K562 (cell line): Measurements from ENCODE around the gene HDHD5. TPM values are rescaled to one million over a fixed set of nuclear protein-coding genes. Genes with fewer than 3 reads are reported as not detected.

ENCODE experiments used
- ATAC-seq: fragments of 200-7000 bp; cut with Tn5 transposase; 3 replicates; pipeline ENCODE4 v1.9.1; 2020; ENCODE audit warnings: moderate library complexity
- BruUV-seq: library from RNA; stranded (reverse); fragments of 400-500 nt; replicated peaks from 2 replicates; lab custom pipeline; 2021; lab: Mats Ljungman, UMichigan
- CTCF ChIA-PET: fragments of 300-600 bp; formaldehyde crosslinking; extraction: SDS; loops from one replicate; lab custom pipeline; 2021; ENCODE audit warnings: low intra/inter-chr PET ratio; lab: Yijun Ruan, JAX
- POLR2A ChIA-PET: fragments of 300-600, 350-650 bp; sonication (Branson Sonifier 250); formaldehyde crosslinking; extraction: SDS; loops from one replicate; lab custom pipeline; 2021; ENCODE audit warnings: antibody characterized with exemption, inconsistent platforms; lab: Yijun Ruan, JAX
- DNase-seq, 4 experiments: peaks; one replicate each; pipeline versions ENCODE4 v3.0.0 to v3.0.0-alpha.2; 2011 to 2018; ENCODE audit warnings: low spot score in 3 of 4, mixed read lengths in 3 of 4; ENCODE audit errors: extremely low read depth in 1 of 4
- FAIRE-seq: peaks from 2 replicates; lab custom pipeline; 2011; peaks lifted over from hg19 to GRCh38; lab: Jason Lieb, UNC
- H2AFZ ChIP-seq: 2 replicates; pipeline ENCODE4 v1.6.0; 2011; ENCODE audit warnings: low read depth, low read length, control low read depth, inconsistent platforms
- H3K27ac ChIP-seq: fragments of 200-600 bp; 3 replicates; pipeline ENCODE4 v1.8.0; 2011; ENCODE audit warnings: low read depth, mild to moderate bottlenecking, control low read depth, inconsistent platforms, low read length, moderate library complexity, mixed read lengths; ENCODE audit errors: extremely low read depth
- H3K27me3 ChIP-seq, 2 experiments: fragments of 300-600 bp in 1 of 2; 2 replicates in 1 of 2; 3 replicates in 1 of 2; pipeline versions ENCODE4 v1.6.0 to v1.8.0; 2011; ENCODE audit warnings: inconsistent platforms in 2 of 2, low read length in 2 of 2, mild to moderate bottlenecking in 1 of 2, mixed read lengths in 1 of 2, moderate library complexity in 1 of 2; ENCODE audit not compliant: control insufficient read depth in 2 of 2, insufficient read depth in 2 of 2
- H3K36me3 ChIP-seq: fragments of 300-600 bp; 3 replicates; pipeline ENCODE4 v1.8.0; 2011; ENCODE audit warnings: mild to moderate bottlenecking, low read length, inconsistent platforms; ENCODE audit not compliant: control insufficient read depth, insufficient read depth
- H3K4me1 ChIP-seq, 2 experiments: fragments of 200-600 bp in 1 of 2; replicated peaks in 1 of 2; 2 replicates in 1 of 2; 3 replicates in 1 of 2; pipeline versions ENCODE4 v1.5.1 to v1.8.0; 2011; ENCODE audit warnings: inconsistent platforms in 2 of 2, low read length in 2 of 2, mild to moderate bottlenecking in 1 of 2, mixed read lengths in 1 of 2, moderate library complexity in 1 of 2; ENCODE audit not compliant: control insufficient read depth in 2 of 2, insufficient read depth in 2 of 2
- H3K4me2 ChIP-seq: 2 replicates; pipeline ENCODE4 v1.6.1; 2011; ENCODE audit warnings: low read length, control low read depth, inconsistent platforms, mixed read lengths; ENCODE audit not compliant: insufficient read depth
- H3K4me3 ChIP-seq: fragments of 200-600 bp; sonication (generic), shearing (Covaris generic); 2 replicates; pipeline ENCODE4 v1.5.1; 2016; ENCODE audit warnings: control low read depth, inconsistent platforms
- H3K79me2 ChIP-seq: fragments of 200-600 bp; 3 replicates; pipeline ENCODE4 v1.8.0; 2011; ENCODE audit warnings: low read length, inconsistent platforms; ENCODE audit not compliant: control insufficient read depth, insufficient read depth
- H3K9ac ChIP-seq, 2 experiments: 2 replicates each; pipeline versions ENCODE4 v1.6.0 to v1.6.1; 2011; ENCODE audit warnings: low read depth in 2 of 2, low read length in 2 of 2, control low read depth in 1 of 2, inconsistent platforms in 1 of 2, mild to moderate bottlenecking in 1 of 2, mixed read lengths in 1 of 2; ENCODE audit not compliant: insufficient read depth in 1 of 2
- H3K9me1 ChIP-seq: one replicate; pipeline ENCODE4 v1.6.0; 2011; ENCODE audit warnings: inconsistent platforms, mild to moderate bottlenecking, low read length, moderate library complexity; ENCODE audit not compliant: control insufficient read depth, insufficient read depth
- H3K9me3 ChIP-seq: replicated peaks from 2 replicates; pipeline ENCODE4 v1.5.1; 2011; ENCODE audit warnings: low read depth, low read length, inconsistent platforms; ENCODE audit not compliant: control insufficient read depth, insufficient read depth
- H4K20me1 ChIP-seq: replicated peaks from 2 replicates; pipeline ENCODE4 v1.6.1; 2011; ENCODE audit warnings: low read length, inconsistent platforms, mixed read lengths; ENCODE audit not compliant: control insufficient read depth, insufficient read depth
- ADNP ChIP-seq: fragments of 200-800 bp; sonication (Bioruptor generic); IDR thresholded peaks from 2 replicates; pipeline ENCODE4 v1.6.1; 2016; ENCODE audit warnings: missing genetic modification characterization, missing compliant biosample characterization
- BHLHE40 ChIP-seq: IDR thresholded peaks from 2 replicates; pipeline ENCODE4 v1.6.1; 2011; ENCODE audit warnings: low read length, improper control_type of control experiment
- FOS ChIP-seq: IDR thresholded peaks from 3 replicates; pipeline ENCODE4 v1.6.1; 2011; ENCODE audit not compliant: insufficient read length; ENCODE audit errors: extremely low read depth
- GATAD2B ChIP-seq: fragments of 450-650 bp; IDR thresholded peaks from 2 replicates; pipeline ENCODE4 v1.6.1; 2017; ENCODE audit warnings: mild to moderate bottlenecking, borderline replicate concordance
- GTF2B ChIP-seq: IDR thresholded peaks from 2 replicates; pipeline ENCODE4 v1.6.1; 2011; ENCODE audit not compliant: insufficient read length; ENCODE audit errors: extremely low read depth
- GTF2F1 ChIP-seq: IDR thresholded peaks from 2 replicates; pipeline ENCODE4 v1.6.1; 2011; ENCODE audit warnings: low read depth, low read length, improper control_type of control experiment
- HCFC1 ChIP-seq: IDR thresholded peaks from 2 replicates; pipeline ENCODE4 v1.6.1; 2012; ENCODE audit warnings: low read depth, low read length, improper control_type of control experiment
- HLTF ChIP-seq: fragments of 450-650 bp; IDR thresholded peaks from 2 replicates; pipeline ENCODE4 v1.6.1; 2016
- HMGN3 ChIP-seq: IDR thresholded peaks from 2 replicates; pipeline ENCODE4 v1.6.1; 2011; ENCODE audit warnings: borderline replicate concordance, low read depth, mild to moderate bottlenecking, mixed read lengths, low read length; ENCODE audit not compliant: insufficient read length; ENCODE audit errors: extremely low read depth
- ILF3 ChIP-seq: fragments of 450-650 bp; IDR thresholded peaks from 2 replicates; pipeline ENCODE4 v1.6.1; 2018; ENCODE audit warnings: antibody characterized with exemption, mild to moderate bottlenecking, moderate library complexity, borderline replicate concordance
- NCOA6 ChIP-seq: fragments of 450-650 bp; IDR thresholded peaks from 2 replicates; pipeline ENCODE4 v1.6.1; 2017; ENCODE audit warnings: mild to moderate bottlenecking
- NFE2L1 ChIP-seq: fragments of 450-650 bp; IDR thresholded peaks from 2 replicates; pipeline ENCODE4 v1.6.1; 2016; ENCODE audit warnings: missing genetic modification characterization, low read depth, mild to moderate bottlenecking, missing compliant biosample characterization, moderate library complexity, borderline replicate concordance
- TEAD2 ChIP-seq: fragments of 450-650 bp; IDR thresholded peaks from 2 replicates; pipeline ENCODE4 v1.6.1; 2016; ENCODE audit warnings: missing genetic modification characterization, control low read depth, missing compliant biosample characterization
- XRCC5 ChIP-seq: fragments of 200-400 bp; formaldehyde crosslinking; IDR thresholded peaks from 2 replicates; pipeline ENCODE4 v1.6.1; 2017; ENCODE audit warnings: low read depth, mild to moderate bottlenecking, low read length
- ZFPM2 ChIP-seq: fragments of 250-450 bp; sonication (Bioruptor Pico); IDR thresholded peaks from 2 replicates; pipeline ENCODE4 v1.5.1; 2022; ENCODE audit warnings: mild to moderate bottlenecking
- WGBS: fragments of 100-300 bp; shearing (Covaris generic); methylation state at CpG from one replicate; pipeline ENCODE4 v1.1.6; 2016; ENCODE audit warnings: low coverage, mixed read lengths; ENCODE audit not compliant: insufficient coverage; ENCODE audit errors: missing lambda C conversion rate; 5-methylcytosine and 5-hydroxymethylcytosine counted together
- in situ Hi-C: fragments of 300-500 bp; cut with MboI; formaldehyde crosslinking; loops from 4 replicates; pipeline ENCODE4 v1.15.0; 2018; ENCODE audit warnings: inconsistent platforms, mixed read lengths
- intact Hi-C: fragments of 100-400 bp; cut with micrococcal nuclease; formaldehyde crosslinking; loops from 2 replicates; pipeline ENCODE4 v1.14.2; 2022
- polyA plus RNA-seq, 8 experiments: library from polyadenylated mRNA; depleted of rRNA in 4 of 8; stranded (reverse) in 5 of 8; unstranded in 3 of 8; fragments of >200 nt; fragmentation: Nextera tagmentation in 2 of 8; fragmentation: Illumina TruSeq in 1 of 8; extraction: Ambion mirVana in 2 of 8; extraction: Trizol in 1 of 8; gene quantifications; 2 replicates each; pipeline versions ENCODE4 v1.2.1 to v1.2.3, GENCODE V29; 2011 to 2014; ENCODE audit warnings: inconsistent platforms in 1 of 8, missing spikeins in 1 of 8
- total RNA-seq, 7 experiments: library from RNA; depleted of rRNA in 6 of 7; stranded (reverse); fragments of >200 nt in 6 of 7; fragmentation: Illumina TruSeq in 2 of 7; extraction: Trizol in 2 of 7; gene quantifications; 2 replicates each; pipeline versions ENCODE4 v1.2.1 to v1.2.3, GENCODE V29; 2011 to 2021; ENCODE audit warnings: low replicate concordance in 1 of 7
- TF ChIP-seq, protein P1 (sequence below): fragments of 450-650 bp; formaldehyde crosslinking; IDR thresholded peaks from 2 replicates; pipeline ENCODE4 v1.4.0; 2022; ENCODE audit warnings: mild to moderate bottlenecking, moderate library complexity

Gene HDHD5
- total and polyA plus RNA-seq, 9 of the 15 experiments (the other 6 are each of a cell fraction or from before 2014, with no cell fraction given), result 1.6 to 36.6 (median 24.2) TPM

- H3K4me2 ChIP-seq, result no peak overlapping the region
- no peaks in the 10 kb centered on the region for H3K36me3 ChIP-seq
- FAIRE-seq (no peak), DNase-seq (no peak), ATAC-seq (no peak)
- ChIA-PET CTCF (interaction anchor here (0.6 kb wide), 1 partner anchor 57 kb away, joined by 4 read pairs; no protein-coding TSS in a partner anchor), POLR2A (interaction anchor here (0.6 kb wide), 1 partner anchor 11 kb away, joined by 3 read pairs; no protein-coding TSS in a partner anchor)
- H3K27ac ChIP-seq, result no peak overlapping the region
- in situ Hi-C loops, result no loop called here
- intact Hi-C loops, result no loop called here
- no TSS peak for BruUV-seq
- no peak overlapping the region for H3K4me3 ChIP-seq
- no peaks in the 10 kb centered on the region for H3K9me1 ChIP-seq
- peaks cover 0 to 14% of the 10 kb centered on the region in 2 experiments; a peak in 4 of 5 replicates for H3K4me1 ChIP-seq
- H2AFZ ChIP-seq, result no peak overlapping the region
- H4K20me1 ChIP-seq, result 0 out of 2 replicates have a peak, but pooled peaks cover 4% of the 10 kb centered on the region
- no peaks in the 10 kb centered on the region for H3K79me2 ChIP-seq
- TF ChIP-seq GATAD2B (no peak), GTF2B (no peak), NFE2L1 (tag) (no peak), HMGN3 (no peak), XRCC5 (no peak), FOS (no peak), ADNP (tag) (no peak), HCFC1 (no peak), TEAD2 (tag) (no peak), HLTF (no peak), ZFPM2 (CRISPR knock-in tag) (no peak), NCOA6 (no peak), BHLHE40 (no peak), ILF3 (no peak), GTF2F1 (no peak)
- TF ChIP-seq, protein P1, sequence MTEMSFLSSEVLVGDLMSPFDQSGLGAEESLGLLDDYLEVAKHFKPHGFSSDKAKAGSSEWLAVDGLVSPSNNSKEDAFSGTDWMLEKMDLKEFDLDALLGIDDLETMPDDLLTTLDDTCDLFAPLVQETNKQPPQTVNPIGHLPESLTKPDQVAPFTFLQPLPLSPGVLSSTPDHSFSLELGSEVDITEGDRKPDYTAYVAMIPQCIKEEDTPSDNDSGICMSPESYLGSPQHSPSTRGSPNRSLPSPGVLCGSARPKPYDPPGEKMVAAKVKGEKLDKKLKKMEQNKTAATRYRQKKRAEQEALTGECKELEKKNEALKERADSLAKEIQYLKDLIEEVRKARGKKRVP (CRISPR knock-in tag), result no peak
- H3K9me3 ChIP-seq, result no peaks in the 10 kb centered on the region
- peak overlapping the region in 1 of 2 experiments; percentile 10; a peak in 1 of 4 replicates for H3K9ac ChIP-seq
- H3K27me3 ChIP-seq, result peaks cover 16 to 45% of the 10 kb centered on the region in 2 experiments
- WGBS, result 2% methylated on average over 7 of the region's 7 CpGs
Measured at GRCh38 chr22:17167486-17167885, 8.4 kb upstream of the HDHD5 start.
